ENCODE data around the gene FTH1.

DNA sequence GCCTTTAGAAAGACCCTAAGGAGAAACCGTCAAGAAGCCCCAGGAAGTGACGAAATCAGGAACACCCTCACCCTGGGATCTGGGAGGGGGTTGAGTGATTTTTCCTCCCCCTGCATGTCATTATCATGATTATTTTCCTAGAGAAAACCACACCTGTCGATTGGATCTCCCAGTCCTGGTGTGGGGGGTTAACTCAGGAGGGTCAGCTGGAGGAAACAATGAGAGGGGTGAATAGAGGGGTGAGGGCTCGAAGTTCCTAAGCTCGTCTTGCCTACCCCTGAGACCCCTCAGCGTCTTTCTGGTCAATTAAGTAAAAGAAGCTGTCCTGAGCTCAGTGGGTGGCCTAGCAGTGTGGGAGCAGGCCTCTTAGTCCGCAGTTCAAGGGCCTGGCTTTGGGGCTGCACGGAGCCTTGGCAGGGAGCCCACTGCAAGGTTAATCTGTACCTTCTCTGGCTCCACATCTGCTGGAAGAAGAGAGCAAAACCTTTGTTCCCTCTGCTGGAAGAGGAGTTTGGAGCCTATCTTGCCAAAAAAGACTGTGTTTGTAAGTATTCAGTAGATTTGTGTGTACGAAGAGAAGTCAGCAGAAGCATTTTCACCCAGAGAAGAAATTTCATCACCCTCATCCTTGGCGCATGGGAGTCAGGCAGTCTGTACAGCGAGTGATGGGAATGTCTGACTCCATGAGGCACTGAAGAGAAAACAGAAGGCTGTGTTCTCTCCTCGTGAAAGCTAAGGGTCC, 34.2 kb upstream of the FTH1 start:
- TF ChIP-seq CTCF (conservative IDR thresholded peaks at IDR 0.05; ENCODE audit: low read depth, low read length) (no peak), ELK1 (IDR thresholded peaks at IDR 0.05; ENCODE audit: borderline replicate concordance, low read depth, low read length) (no peak), POLR2A (IDR thresholded peaks at IDR 0.05; ENCODE audit: low read depth, low read length) (no peak), BHLHE40 (IDR thresholded peaks at IDR 0.05; ENCODE audit: low read depth, low read length) (no peak), FOS (IDR thresholded peaks at IDR 0.05; ENCODE audit: low read depth, low read length) (no peak), SMC3 (IDR thresholded peaks at IDR 0.05; ENCODE audit: low read depth, low read length) (no peak), RAD21 (IDR thresholded peaks at IDR 0.05; ENCODE audit: low read length) (no peak), CHD1 (IDR thresholded peaks at IDR 0.05; ENCODE audit: low read depth, low read length) (no peak), CEBPB (IDR thresholded peaks at IDR 0.05; ENCODE audit: low read depth, low read length) (no peak), MXI1 (IDR thresholded peaks at IDR 0.05; ENCODE audit: borderline replicate concordance, low read depth, low read length) (no peak)
- TF ChIP-seq, protein P1, sequence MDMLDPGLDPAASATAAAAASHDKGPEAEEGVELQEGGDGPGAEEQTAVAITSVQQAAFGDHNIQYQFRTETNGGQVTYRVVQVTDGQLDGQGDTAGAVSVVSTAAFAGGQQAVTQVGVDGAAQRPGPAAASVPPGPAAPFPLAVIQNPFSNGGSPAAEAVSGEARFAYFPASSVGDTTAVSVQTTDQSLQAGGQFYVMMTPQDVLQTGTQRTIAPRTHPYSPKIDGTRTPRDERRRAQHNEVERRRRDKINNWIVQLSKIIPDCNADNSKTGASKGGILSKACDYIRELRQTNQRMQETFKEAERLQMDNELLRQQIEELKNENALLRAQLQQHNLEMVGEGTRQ (IDR thresholded peaks at IDR 0.05; ENCODE audit: low read depth, low read length) = no peak

All from IMR-90 (cell line).